GM19324 (cell line): Measurements from ENCODE around the gene CRMP1.
"Not testable (repeated sequence)": the region's sequence is repeated elsewhere in the genome, so short reads cannot be mapped to it uniquely, and the experiment has no call there.

Experiments used
- ATAC-seq: cut with Tn5 transposase; IDR thresholded peaks from one replicate; pipeline ENCODE4 v1.9.1; 2021; ENCODE audit warnings: mild to moderate bottlenecking, moderate library complexity; ENCODE audit not compliant: unreplicated experiment, low FRiP score

Gene CRMP1

GRCh38 chr4:5825321-5826041 lies 67.4 kb downstream of the CRMP1 start:
- ATAC-seq = no peak

GRCh38 chr4:5824635-5825034 lies 68.3 kb downstream of the CRMP1 start:
- no peak for ATAC-seq

- no peak for ATAC-seq
Measured at GRCh38 chr4:5824227-5824626, 68.7 kb downstream of the CRMP1 start.

GRCh38 chr4:5823542-5824211 lies 69.2 kb downstream of the CRMP1 start:
- no peak for ATAC-seq

- ATAC-seq = no peak
Measured at GRCh38 chr4:5822619-5823018, 70.3 kb downstream of the CRMP1 start.

- no peak for ATAC-seq
Measured at GRCh38 chr4:5821665-5822358, 71.1 kb downstream of the CRMP1 start.

- ATAC-seq = no peak
Measured at GRCh38 chr4:5816851-5817375, 76.0 kb downstream of the CRMP1 start.

GRCh38 chr4:5816101-5816500 lies 76.8 kb downstream of the CRMP1 start:
- no peak for ATAC-seq

GRCh38 chr4:5815641-5816040 lies 77.2 kb downstream of the CRMP1 start:
- ATAC-seq = no peak

GRCh38 chr4:5814421-5814820 lies 78.5 kb downstream of the CRMP1 start:
- no peak for ATAC-seq

GRCh38 chr4:5813882-5814255 lies 79.0 kb downstream of the CRMP1 start:
- ATAC-seq = no peak

GRCh38 chr4:5812506-5813229 lies 80.2 kb downstream of the CRMP1 start:
- ATAC-seq = no peak

GRCh38 chr4:5812057-5812456 lies 80.8 kb downstream of the CRMP1 start:
- not testable (repeated sequence) for ATAC-seq

- no peak for ATAC-seq
Measured at GRCh38 chr4:5810770-5811430, 82.0 kb downstream of the CRMP1 start.

- no peak for ATAC-seq
Measured at GRCh38 chr4:5810151-5810550, 82.7 kb downstream of the CRMP1 start.

- ATAC-seq = no peak
Measured at GRCh38 chr4:5809216-5809776, 83.6 kb downstream of the CRMP1 start.

GRCh38 chr4:5808081-5808741 lies 84.7 kb downstream of the CRMP1 start:
- no peak for ATAC-seq

- no peak for ATAC-seq
Measured at GRCh38 chr4:5805270-5805669, 87.6 kb downstream of the CRMP1 start.

- ATAC-seq = no peak
Measured at GRCh38 chr4:5804656-5805055, 88.2 kb downstream of the CRMP1 start.
